Hepatocyte (in vitro differentiated cells): ENCODE data around the gene CTDSPL2. TPM values are rescaled to one million over a fixed set of nuclear protein-coding genes. Genes with fewer than 3 reads are reported as not detected.
A peak's percentile ranks its signal among the peaks of the same experiment; 100 is the strongest.
"Not testable (repeated sequence)": the region's sequence is repeated elsewhere in the genome, so short reads cannot be mapped to it uniquely, and the experiment has no call there.

Experiments
- DNase-seq: peaks from one replicate; pipeline ENCODE4 v3.0.0-alpha.2; 2016; ENCODE audit warnings: low spot score
- H2AFZ ChIP-seq: fragments of 200-600 bp; sonication (generic); 2 replicates; pipeline ENCODE4 v1.6.0; 2016; ENCODE audit warnings: antibody characterized with exemption, mild to moderate bottlenecking
- H3K27ac ChIP-seq: fragments of 200-600 bp; sonication (generic); 2 replicates; pipeline ENCODE4 v1.5.1; 2016; ENCODE audit warnings: mild to moderate bottlenecking
- H3K27me3 ChIP-seq: fragments of 200-600 bp; sonication (generic); 2 replicates; pipeline ENCODE4 v1.6.1; 2016
- H3K36me3 ChIP-seq: fragments of 200-600 bp; sonication (generic); replicated peaks from 2 replicates; pipeline ENCODE4 v1.5.1; 2016; ENCODE audit warnings: low read depth; ENCODE audit not compliant: insufficient read depth
- H3K4me1 ChIP-seq: fragments of 200-600 bp; sonication (generic); 2 replicates; pipeline ENCODE4 v1.5.1; 2016; ENCODE audit warnings: mild to moderate bottlenecking, moderate library complexity; ENCODE audit not compliant: insufficient read depth
- H3K4me2 ChIP-seq: fragments of 200-600 bp; sonication (generic); 2 replicates; pipeline ENCODE4 v1.6.0; 2016
- H3K4me3 ChIP-seq: fragments of 200-600 bp; sonication (generic); 2 replicates; pipeline ENCODE4 v1.5.1; 2016; ENCODE audit warnings: mild to moderate bottlenecking
- H3K79me2 ChIP-seq: fragments of 200-600 bp; sonication (generic); 2 replicates; pipeline ENCODE4 v1.6.0; 2017; ENCODE audit warnings: mild to moderate bottlenecking
- H3K9me2 ChIP-seq: fragments of 200-600 bp; sonication (generic); replicated peaks from 2 replicates; pipeline ENCODE4 v1.6.0; 2017; ENCODE audit warnings: mild to moderate bottlenecking; ENCODE audit not compliant: insufficient read depth
- H3K9me3 ChIP-seq: fragments of 200-600 bp; sonication (generic); 2 replicates; pipeline ENCODE4 v1.5.1; 2016; ENCODE audit warnings: low read depth, mild to moderate bottlenecking
- H4K20me1 ChIP-seq: fragments of 200-600 bp; sonication (generic); 2 replicates; pipeline ENCODE4 v1.6.0; 2016; ENCODE audit warnings: mild to moderate bottlenecking; ENCODE audit not compliant: insufficient read depth, poor library complexity, severe bottlenecking
- CTCF ChIP-seq: fragments of 200-600 bp; sonication (generic); IDR thresholded peaks from 2 replicates; pipeline ENCODE4 v1.5.1; 2016; ENCODE audit warnings: antibody characterized with exemption, mild to moderate bottlenecking; ENCODE audit not compliant: poor library complexity
- EZH2 ChIP-seq: fragments of 200-600 bp; sonication (generic); IDR thresholded peaks from 2 replicates; pipeline ENCODE4 v1.6.1; 2016; ENCODE audit warnings: antibody characterized with exemption, mild to moderate bottlenecking, borderline replicate concordance
- EZH2phosphoT487 ChIP-seq: fragments of 200-600 bp; sonication (generic); IDR thresholded peaks from one replicate; pipeline ENCODE4 v1.6.1; 2018; ENCODE audit warnings: antibody characterized with exemption, mild to moderate bottlenecking, low read depth, moderate library complexity; ENCODE audit not compliant: unreplicated experiment, severe bottlenecking
- WGBS: methylation state at CpG from one replicate; pipeline ENCODE4 v1.1.6; 2016; ENCODE audit warnings: low lambda C conversion rate; ENCODE audit errors: missing lambda C conversion rate; 5-methylcytosine and 5-hydroxymethylcytosine counted together
- polyA plus RNA-seq: library from polyadenylated mRNA; unstranded; fragments of >200 nt; fragmentation: Nextera tagmentation; extraction: Ambion mirVana; gene quantifications from 2 replicates; pipeline ENCODE4 v1.2.1, GENCODE V29; 2016
- total RNA-seq: library from RNA; depleted of rRNA; stranded (reverse); fragments of >200 nt; gene quantifications from 2 replicates; pipeline ENCODE4 v1.2.3, GENCODE V29; 2014

Gene CTDSPL2
- total and polyA plus RNA-seq, 2 experiments from 2014 or later = 9.6 to 52.0 TPM

DNA sequence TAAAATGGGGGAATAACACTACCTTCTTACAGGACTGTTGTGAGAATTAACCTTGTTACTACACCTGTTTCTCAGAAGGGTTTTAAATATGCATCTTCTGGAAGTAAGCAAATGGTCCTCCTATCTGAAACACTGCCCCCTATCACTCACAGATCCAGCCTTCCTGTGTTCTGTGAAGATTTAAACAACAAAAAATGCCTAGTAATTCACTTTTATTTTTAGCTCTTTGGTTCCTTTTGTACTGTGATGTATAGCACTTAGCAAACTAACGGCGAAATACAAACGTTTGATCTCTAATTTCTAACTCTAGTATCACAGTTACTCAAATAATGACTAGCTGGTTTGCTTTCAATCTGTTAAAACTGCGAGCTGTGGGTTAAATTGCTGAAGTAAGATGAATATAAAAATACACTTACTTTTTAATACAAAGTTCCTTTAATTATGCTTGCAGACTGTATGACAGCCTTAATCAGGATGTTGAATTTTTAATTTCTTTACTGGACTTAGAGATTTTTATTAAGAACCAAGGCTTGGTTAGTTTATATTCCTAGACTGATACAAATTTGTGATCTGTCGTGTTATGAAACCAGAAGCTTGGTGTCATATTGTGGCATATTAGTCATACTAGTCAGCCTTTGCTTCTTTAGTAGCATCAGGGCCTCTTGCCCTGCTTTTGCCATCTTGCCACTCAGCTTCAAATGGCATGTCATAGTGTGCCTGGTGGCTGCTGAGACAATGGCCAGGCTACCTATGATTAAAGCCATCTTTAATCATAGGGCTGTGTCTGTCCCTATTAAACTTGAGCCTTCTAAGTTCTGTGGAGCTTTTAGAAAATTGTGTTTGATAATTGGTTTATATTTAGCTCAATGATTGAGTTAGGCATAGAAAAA lies 118.7 kb downstream of the CTDSPL2 start:
- H4K20me1 ChIP-seq = peaks cover 30% of the 10 kb centered on the region
- no peak for TF ChIP-seq EZH2phosphoT487
- TF ChIP-seq EZH2 = no peak
- peak; percentile 34 for TF ChIP-seq CTCF
- WGBS = 84% methylated on average over 5 of the region's 5 CpGs

GRCh38 chr15:44549152-44549551 lies 121.7 kb downstream of the CTDSPL2 start:
- H3K4me3 ChIP-seq, DNase-seq, H3K9me2 ChIP-seq, H3K27ac ChIP-seq, H3K4me2 ChIP-seq, H2AFZ ChIP-seq, H3K27me3 ChIP-seq, H3K4me1 ChIP-seq, H3K36me3 ChIP-seq, H3K9me3 ChIP-seq: not testable (repeated sequence)
- over 99% methylated on average over 9 of the region's 9 CpGs for WGBS
- peaks cover 26% of the 10 kb centered on the region for H4K20me1 ChIP-seq
- peaks cover 81% of the 10 kb centered on the region for H3K79me2 ChIP-seq

More for the DNA sequence above, 118.7 kb downstream of the CTDSPL2 start:
- Histone ChIP-seq H2AFZ (no peak overlapping the region), H3K9me3 (no peaks in the 10 kb centered on the region), H3K4me3 (no peak overlapping the region), H3K79me2 (peaks cover 93% of the 10 kb centered on the region), H3K27me3 (no peaks in the 10 kb centered on the region), H3K4me2 (no peak overlapping the region), H3K36me3 (no peaks in the 10 kb centered on the region), H3K9me2 (no peaks in the 10 kb centered on the region), H3K27ac (no peak overlapping the region), H3K4me1 (peaks cover 17% of the 10 kb centered on the region)
- DNase-seq = no peak

- H4K20me1 ChIP-seq = peaks cover 21% of the 10 kb centered on the region
- peaks cover 70% of the 10 kb centered on the region for H3K79me2 ChIP-seq
- H3K4me2 ChIP-seq = no peak overlapping the region
- no peak overlapping the region for H3K27ac ChIP-seq
- H3K4me1 ChIP-seq = no peaks in the 10 kb centered on the region
- DNase-seq = no peak
- no peaks in the 10 kb centered on the region for H3K9me3 ChIP-seq
- H3K36me3 ChIP-seq = no peaks in the 10 kb centered on the region
- H3K9me2 ChIP-seq = no peaks in the 10 kb centered on the region
- no peak overlapping the region for H3K4me3 ChIP-seq
- TF ChIP-seq CTCF (peak; percentile 37), EZH2phosphoT487 (no peak)
- no peaks in the 10 kb centered on the region for H3K27me3 ChIP-seq
- no peak overlapping the region for H2AFZ ChIP-seq
- 79% methylated on average over 3 of the region's 3 CpGs for WGBS
These were observed 122.8 kb downstream of the CTDSPL2 start for GRCh38 chr15:44550256-44550655.

DNA sequence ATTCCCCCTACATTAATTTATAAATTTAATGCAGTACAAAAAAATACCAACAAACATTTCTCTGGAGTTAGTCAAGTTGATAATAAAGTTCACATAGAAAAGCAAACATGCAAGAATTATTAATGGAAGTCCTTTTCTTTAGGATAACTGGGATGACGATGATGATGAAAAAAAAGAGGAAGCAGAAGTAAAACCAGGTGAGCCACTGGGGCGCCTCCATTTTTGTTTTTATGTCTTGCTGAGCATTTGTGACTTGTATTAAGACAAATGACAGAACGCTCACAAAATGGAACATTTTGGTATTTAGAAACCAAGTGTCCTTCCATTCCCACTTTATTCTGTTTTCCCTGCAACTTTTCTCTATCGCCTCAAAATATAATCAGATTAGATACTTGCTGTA lies 123.3 kb downstream of the CTDSPL2 start:
- H3K4me2 ChIP-seq = no peak overlapping the region
- no peak overlapping the region for H3K27ac ChIP-seq
- H3K79me2 ChIP-seq = peaks cover 65% of the 10 kb centered on the region
- H3K36me3 ChIP-seq = no peaks in the 10 kb centered on the region
- no peak for DNase-seq
- H4K20me1 ChIP-seq = peaks cover 16% of the 10 kb centered on the region
- TF ChIP-seq CTCF (no peak), EZH2phosphoT487 (no peak), EZH2 (no peak)
- no peaks in the 10 kb centered on the region for H3K27me3 ChIP-seq
- no peak overlapping the region for H2AFZ ChIP-seq
- no peaks in the 10 kb centered on the region for H3K9me2 ChIP-seq
- no peak overlapping the region for H3K4me3 ChIP-seq
- no peaks in the 10 kb centered on the region for H3K4me1 ChIP-seq
- WGBS = 96% methylated on average over 4 of the region's 4 CpGs
- H3K9me3 ChIP-seq = no peaks in the 10 kb centered on the region
